ENCODE data around the gene DHRS2.
A peak's percentile ranks its signal among the peaks of the same experiment; 100 is the strongest.

DHRS2 gene

DNA sequence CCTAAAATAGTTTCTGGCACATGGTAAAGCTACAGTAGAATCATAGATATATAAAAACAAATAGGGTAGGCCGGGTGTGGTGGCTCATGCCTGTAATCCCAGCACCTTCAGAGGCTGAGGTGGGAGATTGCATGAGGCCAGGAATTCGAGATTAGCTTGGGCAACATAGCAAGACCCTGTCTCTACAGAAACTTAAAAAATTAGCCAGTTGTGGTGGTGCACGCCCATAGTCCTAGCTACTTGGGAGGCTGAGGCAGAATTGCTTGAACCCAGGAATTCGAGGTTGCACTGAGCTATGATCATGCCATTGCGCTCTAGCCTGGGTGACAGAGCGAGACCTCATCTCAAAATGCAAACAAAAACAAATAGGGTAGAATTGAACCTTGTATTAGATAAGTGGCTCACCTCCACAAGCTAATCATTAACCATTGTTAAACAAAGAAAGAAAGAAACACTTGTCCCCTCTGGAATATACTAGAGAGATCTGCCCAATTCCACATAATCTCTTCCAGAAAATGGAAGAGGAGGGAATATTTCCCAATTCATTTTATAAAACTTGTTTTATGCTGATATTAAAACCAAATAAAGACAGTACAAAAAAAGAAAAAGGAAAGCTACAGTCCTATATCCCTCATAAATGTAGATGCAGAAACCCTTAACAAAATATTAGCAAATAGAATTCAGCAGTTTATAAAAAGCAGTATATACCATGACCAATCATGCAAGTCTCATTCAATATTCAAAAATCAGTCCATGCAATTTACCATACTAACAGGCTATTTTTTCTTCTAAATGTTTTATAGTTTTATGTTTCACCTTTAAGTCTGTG, 22.7 kb upstream of the DHRS2 start:
- DNase-seq: no peak

- DNase-seq: no peak
Observed at GRCh38 chr14:23614395-23614828, 21.8 kb upstream of the DHRS2 start.

DNA sequence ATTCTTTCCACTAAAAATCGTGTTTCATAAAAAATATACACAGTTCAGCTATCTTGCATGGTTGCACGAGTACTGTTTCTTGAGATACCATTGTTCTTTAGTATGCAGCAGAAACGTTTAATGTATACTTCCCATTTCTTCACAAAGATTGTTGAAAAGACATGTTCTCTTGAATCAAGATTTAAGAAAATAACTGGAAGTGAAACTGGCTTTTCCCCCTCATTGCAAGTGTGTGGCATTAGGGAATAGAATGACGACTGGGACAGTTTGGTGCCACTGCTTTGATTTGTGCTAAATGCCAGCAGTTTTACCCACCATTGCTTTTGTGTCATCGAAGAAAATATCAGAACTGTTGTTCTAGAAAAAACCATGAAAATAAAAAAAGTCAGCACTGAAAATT, 20.3 kb upstream of the DHRS2 start:
- no peak for DNase-seq

- DNase-seq: no peak
Observed at GRCh38 chr14:23617539-23617938, 18.6 kb upstream of the DHRS2 start.

GRCh38 chr14:23618415-23618988, 17.7 kb upstream of the DHRS2 start:
- no peak for DNase-seq

- no peak for DNase-seq
Observed at GRCh38 chr14:23620177-23620702, 15.9 kb upstream of the DHRS2 start.

DNA sequence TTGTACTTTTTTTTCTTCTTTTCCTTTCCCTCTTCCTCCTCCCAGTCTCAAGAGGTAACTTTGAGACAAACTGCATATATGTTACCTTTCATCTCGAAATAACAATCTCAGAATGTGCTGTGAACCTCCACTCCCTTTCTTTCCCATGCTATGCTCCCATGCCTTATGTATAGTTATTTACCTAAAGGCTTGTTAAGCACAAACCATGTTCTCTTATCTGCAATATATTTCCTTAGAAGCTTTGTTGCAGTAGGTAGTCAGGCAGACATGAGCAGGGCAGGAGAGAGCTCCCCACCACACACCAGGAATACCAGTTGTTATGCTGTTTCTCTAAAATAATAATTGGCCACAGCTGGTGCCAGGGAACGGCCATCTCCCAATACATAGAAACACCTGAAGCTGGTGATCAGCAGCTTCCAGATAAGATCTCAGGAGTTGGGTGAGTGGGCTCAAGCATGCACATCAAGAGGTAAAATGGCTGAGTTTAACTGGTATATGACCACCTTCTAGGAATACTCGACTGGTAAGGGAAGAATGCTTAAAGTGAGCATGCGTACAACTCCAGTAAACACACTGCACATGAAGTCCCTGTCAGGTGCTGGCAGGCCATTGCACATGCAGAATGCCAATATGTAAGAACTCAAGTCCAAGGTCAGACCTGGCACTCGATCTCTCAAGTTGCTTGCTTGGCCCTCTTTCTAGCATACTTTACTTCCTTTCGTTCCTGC, 14.8 kb upstream of the DHRS2 start:
- no peak for DNase-seq

- DNase-seq: no peak
Observed at GRCh38 chr14:23621932-23622730, 14.0 kb upstream of the DHRS2 start.

GRCh38 chr14:23622990-23623389, 13.2 kb upstream of the DHRS2 start:
- DNase-seq: no peak

GRCh38 chr14:23623962-23624361, 12.2 kb upstream of the DHRS2 start:
- DNase-seq: no peak

DNA sequence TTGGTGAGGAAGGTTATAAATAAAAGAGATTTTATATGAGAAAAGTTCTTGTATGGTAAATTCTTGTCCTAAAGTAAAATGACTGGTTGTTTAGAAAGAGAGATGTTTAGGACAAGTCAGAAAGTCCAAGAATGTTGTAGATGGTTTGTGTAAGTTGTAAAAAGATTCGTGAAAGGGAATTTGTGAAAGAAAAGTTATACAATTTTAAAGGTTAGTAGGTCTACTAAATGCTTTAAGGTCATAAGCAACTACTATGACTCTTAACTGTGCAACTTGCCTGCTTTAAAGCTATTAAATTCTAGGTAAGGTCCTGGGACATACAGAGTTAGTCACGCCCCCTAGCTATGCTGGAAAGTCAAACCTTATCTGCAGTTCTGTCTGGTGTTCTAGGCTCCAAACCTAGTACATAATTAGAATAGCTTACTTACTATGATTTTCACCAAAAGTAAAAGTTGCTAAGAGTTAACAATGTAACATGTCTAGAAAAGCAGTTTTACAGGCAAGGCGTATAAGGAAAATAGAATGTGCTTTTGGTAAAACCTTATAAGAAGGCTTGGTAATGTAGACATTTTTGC, 11.2 kb upstream of the DHRS2 start:
- DNase-seq: no peak

DNA sequence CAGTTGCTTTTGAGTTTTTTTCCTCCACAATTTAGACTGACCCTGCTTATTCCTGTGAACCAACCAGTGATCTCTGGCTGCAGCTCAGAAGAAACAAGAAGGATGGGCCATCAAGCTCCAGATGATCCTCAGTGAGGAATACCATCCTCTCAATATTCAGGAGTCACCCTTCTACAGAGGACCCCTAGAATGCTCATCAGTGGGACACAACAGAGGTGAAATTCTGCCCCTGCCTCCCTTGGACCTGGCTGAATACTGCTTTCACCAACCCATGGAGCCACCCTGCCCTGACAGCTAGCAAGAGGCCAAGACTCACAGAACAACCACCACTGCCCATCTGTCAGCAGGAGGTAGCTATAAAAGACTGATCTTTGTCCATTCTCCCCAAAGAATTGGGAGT, 9.2 kb upstream of the DHRS2 start:
- no peak for DNase-seq

DNA sequence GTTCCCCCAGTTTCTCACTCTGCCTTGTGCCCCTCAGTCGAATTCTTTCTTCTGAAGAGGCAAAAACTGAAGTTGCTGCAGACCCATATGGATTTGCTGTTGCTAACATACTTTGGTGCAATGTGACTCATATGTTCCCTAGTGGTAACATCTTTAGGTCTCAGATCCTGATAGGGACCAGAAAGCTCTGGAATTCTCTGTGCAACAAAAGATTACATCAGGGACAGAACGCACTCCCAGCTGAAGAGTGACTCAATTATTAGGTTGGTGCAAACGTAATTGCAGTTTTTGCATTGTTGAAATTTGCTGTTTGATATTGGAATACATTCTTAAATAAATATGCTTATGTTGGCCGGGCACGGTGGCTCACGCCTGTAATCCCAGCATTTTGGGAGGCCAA, 8.2 kb upstream of the DHRS2 start:
- no peak for DNase-seq

- DNase-seq: no peak
Observed at GRCh38 chr14:23629204-23629603, 7.0 kb upstream of the DHRS2 start.

- no peak for DNase-seq
Observed at GRCh38 chr14:23629832-23630396, 6.2 kb upstream of the DHRS2 start.

GRCh38 chr14:23630687-23631086, 5.5 kb upstream of the DHRS2 start:
- no peak for DNase-seq

- DNase-seq: no peak
Observed at GRCh38 chr14:23631234-23631633, 4.9 kb upstream of the DHRS2 start.

- DNase-seq: peak; percentile 89
Observed at GRCh38 chr14:23631702-23632460, 4.3 kb upstream of the DHRS2 start.

DNA sequence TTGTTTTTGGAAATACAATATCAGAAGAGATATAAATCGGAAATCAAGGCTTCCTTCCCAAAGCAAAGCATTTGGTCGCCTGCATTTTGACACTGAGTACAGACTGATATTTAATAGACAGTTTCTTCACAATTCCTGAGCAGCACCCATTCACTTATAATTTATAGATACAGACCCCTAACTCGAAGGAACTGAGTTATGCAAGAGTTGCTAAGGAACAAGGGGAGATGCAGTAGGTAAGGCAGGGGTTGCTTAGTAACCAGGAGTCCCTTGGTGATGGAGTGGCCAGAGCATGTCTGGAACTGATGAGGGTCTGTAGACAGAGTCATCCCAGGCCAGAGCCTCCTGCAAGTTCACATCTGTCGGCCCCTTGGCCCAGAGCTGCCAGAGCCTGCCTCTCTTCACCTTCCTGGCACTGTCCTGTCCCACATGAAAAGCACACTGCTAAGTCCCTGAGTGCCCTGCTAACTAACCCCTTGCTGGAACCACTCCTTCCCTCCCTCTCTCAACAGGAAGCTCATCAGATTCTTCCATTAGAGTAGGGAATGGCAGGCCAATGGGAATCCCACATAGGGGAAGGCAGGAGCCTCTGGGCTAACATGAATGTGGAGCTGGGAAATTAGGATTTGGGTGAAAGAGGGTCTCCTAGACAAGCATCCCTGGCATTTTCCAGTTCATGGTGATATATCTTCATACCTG, 3.6 kb upstream of the DHRS2 start:
- DNase-seq: no peak

DNA sequence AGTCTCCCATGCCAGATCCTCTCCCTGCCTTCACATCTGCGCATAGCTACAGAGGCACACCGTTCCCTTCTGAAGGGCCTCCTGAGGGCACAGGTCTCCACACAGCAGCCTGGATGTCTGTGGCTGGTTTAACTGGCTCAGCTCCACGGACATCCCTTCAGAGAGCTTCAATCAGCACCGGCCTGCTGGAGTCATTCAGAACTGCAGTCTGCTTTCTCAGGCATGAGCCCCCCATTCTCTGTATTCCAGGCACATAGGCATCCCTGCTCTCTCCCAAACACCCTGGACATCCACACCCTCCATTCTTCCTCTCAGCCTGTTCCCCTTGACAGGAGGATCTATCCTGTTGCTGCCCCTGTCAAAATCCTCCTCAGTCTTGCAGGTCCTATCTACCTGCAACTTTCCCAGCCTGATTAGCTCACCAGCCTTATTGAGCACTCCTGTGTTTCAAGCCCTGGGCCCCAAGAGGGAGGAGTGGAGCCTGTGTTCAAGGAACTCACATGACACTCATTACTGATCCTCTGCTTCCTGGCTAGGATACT, 2.9 kb upstream of the DHRS2 start:
- DNase-seq: no peak

Data from femur (tissue), 1 donor.